PC-3 (cell line): ENCODE data around the gene LMX1A. TPM values are rescaled to one million over a fixed set of nuclear protein-coding genes. Genes with fewer than 3 reads are reported as not detected.

Experiments
- ATAC-seq: fragments of 200-7000 bp; cut with Tn5 transposase; 2 replicates; pipeline ENCODE4 v1.9.1; 2020; ENCODE audit warnings: mild to moderate bottlenecking, moderate library complexity
- BruUV-seq: library from RNA; stranded (reverse); fragments of 400-500 nt; replicated peaks from 2 replicates; lab custom pipeline; 2021; lab: Mats Ljungman, UMichigan
- CTCF ChIA-PET: fragments of 300-600 bp; sonication (Branson Sonifier 250); formaldehyde crosslinking; loops from one replicate; lab custom pipeline; 2022; ENCODE audit warnings: antibody characterized with exemption; lab: Charles Lee
- POLR2A ChIA-PET: fragments of 300-600 bp; sonication (Branson Sonifier 250); formaldehyde crosslinking; loops from one replicate; lab custom pipeline; 2022; ENCODE audit warnings: antibody characterized with exemption; ENCODE audit not compliant: unreplicated experiment; lab: Charles Lee
- DNase-seq: peaks from one replicate; pipeline ENCODE4 v3.0.0-alpha.2; 2015
- H2AFZ ChIP-seq: fragments of 300-600 bp; sonication (generic); 2 replicates; pipeline ENCODE4 v1.6.0; 2016; ENCODE audit warnings: antibody characterized with exemption, low read length
- H3F3A ChIP-seq: fragments of 300-600 bp; sonication (generic); one replicate; pipeline ENCODE4 v1.6.0; 2017; ENCODE audit warnings: antibody characterized with exemption, low read length, control low read depth, mild to moderate bottlenecking; ENCODE audit not compliant: unreplicated experiment
- H3K27ac ChIP-seq: fragments of 300-600 bp; sonication (generic); 2 replicates; pipeline ENCODE4 v1.5.1; 2016; ENCODE audit warnings: mild to moderate bottlenecking, low read length
- H3K27me3 ChIP-seq: fragments of 300-600 bp; sonication (generic); 2 replicates; pipeline ENCODE4 v1.6.1; 2016; ENCODE audit warnings: low read length, mixed read lengths
- H3K36me3 ChIP-seq: fragments of 300-600 bp; sonication (generic); 2 replicates; pipeline ENCODE4 v1.6.1; 2016; ENCODE audit warnings: low read depth, mixed run types, low read length, mixed read lengths
- H3K4me1 ChIP-seq: fragments of 300-600 bp; sonication (generic); 2 replicates; pipeline ENCODE4 v1.5.1; 2016; ENCODE audit warnings: low read length; ENCODE audit not compliant: insufficient read depth
- H3K4me2 ChIP-seq: fragments of 300-600 bp; sonication (generic); 2 replicates; pipeline ENCODE4 v1.6.0; 2016; ENCODE audit warnings: low read length
- H3K4me3 ChIP-seq: fragments of 300-600 bp; sonication (generic); 2 replicates; pipeline ENCODE4 v1.5.1; 2016; ENCODE audit warnings: mild to moderate bottlenecking, low read length, mixed read lengths
- H3K79me2 ChIP-seq: fragments of 300-600 bp; sonication (generic); 2 replicates; pipeline ENCODE4 v1.6.1; 2017; ENCODE audit warnings: low read length, mixed read lengths
- H3K9ac ChIP-seq: fragments of 300-600 bp; sonication (generic); 2 replicates; pipeline ENCODE4 v1.6.0; 2016; ENCODE audit warnings: mild to moderate bottlenecking, low read length
- H3K9me2 ChIP-seq: fragments of 300-600 bp; sonication (generic); replicated peaks from 2 replicates; pipeline ENCODE4 v1.6.1; 2016; ENCODE audit warnings: mixed run types, low read length, mixed read lengths
- H3K9me3 ChIP-seq: fragments of 300-600 bp; sonication (generic); 2 replicates; pipeline ENCODE4 v1.6.1; 2016; ENCODE audit warnings: low read length, mixed read lengths
- H4K20me1 ChIP-seq: fragments of 300-600 bp; sonication (generic); 2 replicates; pipeline ENCODE4 v1.6.1; 2016; ENCODE audit warnings: low read length, mixed read lengths
- EZH2 ChIP-seq: fragments of 300-600 bp; sonication (generic); IDR thresholded peaks from one replicate; pipeline ENCODE4 v1.6.1; 2017; ENCODE audit warnings: antibody characterized with exemption, mild to moderate bottlenecking, low read length; ENCODE audit not compliant: unreplicated experiment
- EZH2phosphoT487 ChIP-seq: fragments of 300-600 bp; sonication (generic); IDR thresholded peaks from 2 replicates; pipeline ENCODE4 v1.6.1; 2018; ENCODE audit warnings: mild to moderate bottlenecking, antibody characterized with exemption, low read length, borderline replicate concordance
- intact Hi-C: fragments of 100-400 bp; cut with micrococcal nuclease; formaldehyde crosslinking; loops from 2 replicates; pipeline ENCODE4 v1.9.0; 2023
- total RNA-seq: library from RNA; depleted of rRNA; stranded (reverse); fragments of >200 nt; gene quantifications from 2 replicates; pipeline ENCODE4 v1.2.3, GENCODE V29; 2014
- TF ChIP-seq, protein P1 (sequence below): fragments of 300-600 bp; sonication (generic); conservative IDR thresholded peaks from 2 replicates; pipeline ENCODE4 v1.5.1; 2017; ENCODE audit warnings: antibody characterized with exemption, low read depth, mild to moderate bottlenecking, low read length

Gene LMX1A
- total RNA-seq, 1 experiment from 2014 or later = not detected

DNA sequence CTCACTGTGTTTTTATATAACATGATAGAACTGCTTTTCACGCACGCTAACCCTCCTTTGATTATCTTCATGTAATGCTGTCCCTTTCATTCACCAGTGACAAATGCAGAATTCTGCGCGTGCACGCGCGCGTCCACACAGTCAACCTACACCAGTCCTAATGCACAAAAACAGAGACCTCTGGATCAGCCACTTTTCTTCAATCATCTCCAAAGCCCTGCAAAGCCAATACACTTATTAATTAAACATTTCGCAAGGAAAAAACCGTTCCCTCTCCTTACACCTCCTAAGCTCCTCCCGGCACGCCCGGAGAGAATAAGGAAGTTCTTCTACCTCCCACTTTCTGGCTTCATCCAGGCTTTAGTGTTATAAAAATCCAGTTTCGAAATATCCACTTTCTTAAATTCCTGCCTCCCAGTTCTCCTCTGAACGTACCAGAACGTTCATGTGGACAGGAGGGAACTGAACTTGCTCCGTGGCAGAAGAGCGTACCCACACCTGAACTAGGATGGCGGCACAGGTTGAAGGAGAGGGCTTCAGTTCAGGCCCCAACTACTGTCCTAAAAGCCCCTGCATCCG is 4.6 kb downstream of the LMX1A start:
- no TSS peak for BruUV-seq
- no peak for ATAC-seq
- no peaks in the 10 kb centered on the region for H3K36me3 ChIP-seq
- no peaks in the 10 kb centered on the region for H4K20me1 ChIP-seq
- H3K4me3 ChIP-seq = no peak overlapping the region
- H3K4me1 ChIP-seq = no peaks in the 10 kb centered on the region
- intact Hi-C loops = no loop called here
- peaks cover 92% of the 10 kb centered on the region for H3K27me3 ChIP-seq
- no peaks in the 10 kb centered on the region for H3K9me3 ChIP-seq
- H3K79me2 ChIP-seq = no peaks in the 10 kb centered on the region
- H3K27ac ChIP-seq = no peak overlapping the region
- no peaks in the 10 kb centered on the region for H3K9me2 ChIP-seq
- TF ChIP-seq EZH2 = no peak
- no peak overlapping the region for H3K4me2 ChIP-seq
- no peaks in the 10 kb centered on the region for H3F3A ChIP-seq
- H3K9ac ChIP-seq = no peak overlapping the region
- POLR2A ChIA-PET = no interaction called here
- DNase-seq = no peak
- CTCF ChIA-PET = no interaction called here
- no peak overlapping the region for H2AFZ ChIP-seq

DNA sequence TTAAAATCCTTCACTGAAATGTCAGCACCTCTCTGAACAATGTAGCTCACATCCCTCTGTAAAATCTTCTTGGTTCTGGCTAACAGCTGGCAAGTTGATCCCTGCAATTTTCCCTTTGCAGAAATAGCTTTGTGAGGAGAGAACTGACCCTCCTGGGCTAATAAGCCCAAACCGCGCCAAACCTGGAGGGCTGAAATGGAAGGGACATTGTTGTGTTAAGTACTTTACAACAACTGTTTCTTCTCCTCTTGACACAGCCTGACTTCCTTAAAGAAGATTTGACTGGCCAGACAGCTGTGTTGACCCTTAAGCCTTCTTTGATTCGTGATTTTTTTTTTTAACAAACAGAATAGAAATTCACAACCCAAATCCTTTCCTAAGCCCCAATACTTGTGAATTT is 5.7 kb downstream of the LMX1A start:
- H4K20me1 ChIP-seq = no peaks in the 10 kb centered on the region
- peaks cover 96% of the 10 kb centered on the region for H3K27me3 ChIP-seq
- H2AFZ ChIP-seq = no peak overlapping the region
- DNase-seq (no peak), ATAC-seq (no peak)
- no peaks in the 10 kb centered on the region for H3K9me3 ChIP-seq
- H3K4me2 ChIP-seq = no peak overlapping the region
- no peak overlapping the region for H3K9ac ChIP-seq
- no peak for TF ChIP-seq EZH2
- TF ChIP-seq, protein P1, sequence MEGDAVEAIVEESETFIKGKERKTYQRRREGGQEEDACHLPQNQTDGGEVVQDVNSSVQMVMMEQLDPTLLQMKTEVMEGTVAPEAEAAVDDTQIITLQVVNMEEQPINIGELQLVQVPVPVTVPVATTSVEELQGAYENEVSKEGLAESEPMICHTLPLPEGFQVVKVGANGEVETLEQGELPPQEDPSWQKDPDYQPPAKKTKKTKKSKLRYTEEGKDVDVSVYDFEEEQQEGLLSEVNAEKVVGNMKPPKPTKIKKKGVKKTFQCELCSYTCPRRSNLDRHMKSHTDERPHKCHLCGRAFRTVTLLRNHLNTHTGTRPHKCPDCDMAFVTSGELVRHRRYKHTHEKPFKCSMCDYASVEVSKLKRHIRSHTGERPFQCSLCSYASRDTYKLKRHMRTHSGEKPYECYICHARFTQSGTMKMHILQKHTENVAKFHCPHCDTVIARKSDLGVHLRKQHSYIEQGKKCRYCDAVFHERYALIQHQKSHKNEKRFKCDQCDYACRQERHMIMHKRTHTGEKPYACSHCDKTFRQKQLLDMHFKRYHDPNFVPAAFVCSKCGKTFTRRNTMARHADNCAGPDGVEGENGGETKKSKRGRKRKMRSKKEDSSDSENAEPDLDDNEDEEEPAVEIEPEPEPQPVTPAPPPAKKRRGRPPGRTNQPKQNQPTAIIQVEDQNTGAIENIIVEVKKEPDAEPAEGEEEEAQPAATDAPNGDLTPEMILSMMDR = no peak
- TF ChIP-seq EZH2phosphoT487 = no peak
- intact Hi-C loops = no loop called here
- H3K9me2 ChIP-seq = no peaks in the 10 kb centered on the region
- H3K4me3 ChIP-seq = no peak overlapping the region
- no TSS peak for BruUV-seq
- ChIA-PET CTCF (no interaction called here), POLR2A (no interaction called here)
- H3K27ac ChIP-seq = no peak overlapping the region
- H3F3A ChIP-seq = no peaks in the 10 kb centered on the region
- H3K4me1 ChIP-seq = no peaks in the 10 kb centered on the region
- no peaks in the 10 kb centered on the region for H3K36me3 ChIP-seq
- no peaks in the 10 kb centered on the region for H3K79me2 ChIP-seq

DNA sequence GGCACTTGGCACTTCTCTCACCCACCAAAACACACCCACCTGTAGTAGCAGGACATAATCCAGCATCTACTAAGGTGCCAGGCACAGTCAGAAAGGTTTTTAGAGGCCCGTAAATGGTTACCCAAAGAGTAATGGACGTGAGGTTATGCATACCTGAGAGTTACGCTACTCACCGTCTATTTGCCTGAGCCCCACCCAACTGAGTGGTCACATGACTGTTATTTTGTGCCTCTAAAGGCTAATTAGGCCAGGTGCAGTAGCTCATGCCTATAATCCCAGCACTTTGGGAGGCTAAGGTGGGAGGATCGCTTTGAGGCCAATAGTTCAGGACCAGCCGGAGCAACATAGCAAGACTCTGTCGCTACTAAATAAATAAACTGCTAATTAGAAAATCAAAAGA is 11.0 kb downstream of the LMX1A start:
- H3K9me2 ChIP-seq = no peaks in the 10 kb centered on the region
- no peak overlapping the region for H3K27ac ChIP-seq
- intact Hi-C loops = no loop called here
- TF ChIP-seq EZH2 = no peak
- peaks cover 92% of the 10 kb centered on the region for H3K27me3 ChIP-seq
- no peaks in the 10 kb centered on the region for H4K20me1 ChIP-seq
- no peaks in the 10 kb centered on the region for H3F3A ChIP-seq
- H3K36me3 ChIP-seq = no peaks in the 10 kb centered on the region
- no peaks in the 10 kb centered on the region for H3K9me3 ChIP-seq
- H3K79me2 ChIP-seq = no peaks in the 10 kb centered on the region
- POLR2A ChIA-PET = no interaction called here
- H3K4me3 ChIP-seq = no peak overlapping the region
- no TSS peak for BruUV-seq
- H3K4me1 ChIP-seq = no peaks in the 10 kb centered on the region
- no peak overlapping the region for H3K9ac ChIP-seq
- no peak overlapping the region for H2AFZ ChIP-seq
- DNase-seq (no peak), ATAC-seq (no peak)
- H3K4me2 ChIP-seq = no peak overlapping the region
- CTCF ChIA-PET = no interaction called here

DNA sequence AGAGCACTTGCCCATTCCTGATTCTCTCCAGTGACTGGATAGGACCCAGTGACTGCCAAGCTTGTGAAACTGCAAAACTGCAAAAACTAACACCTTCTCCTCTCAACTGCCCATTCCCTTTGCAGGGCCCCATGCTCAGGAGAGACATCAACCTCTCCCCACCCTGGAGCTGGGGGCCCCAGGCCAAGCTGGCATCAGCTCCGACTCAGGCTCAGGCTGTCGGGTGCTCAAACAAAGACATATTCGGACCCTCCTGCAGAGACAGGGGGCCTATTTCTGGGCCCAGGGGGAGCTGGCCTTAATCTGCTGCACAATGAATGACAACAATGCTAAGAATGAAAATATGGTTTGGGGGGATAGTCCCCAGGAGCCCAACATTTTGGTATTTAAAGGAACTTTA is 11.8 kb downstream of the LMX1A start:
- no peak overlapping the region for H2AFZ ChIP-seq
- H3K36me3 ChIP-seq = no peaks in the 10 kb centered on the region
- H3F3A ChIP-seq = no peaks in the 10 kb centered on the region
- no peak overlapping the region for H3K4me2 ChIP-seq
- intact Hi-C loops = no loop called here
- H3K9me3 ChIP-seq = no peaks in the 10 kb centered on the region
- ChIA-PET POLR2A (no interaction called here), CTCF (no interaction called here)
- no peaks in the 10 kb centered on the region for H3K4me1 ChIP-seq
- ATAC-seq (no peak), DNase-seq (no peak)
- no peaks in the 10 kb centered on the region for H4K20me1 ChIP-seq
- no TSS peak for BruUV-seq
- H3K27ac ChIP-seq = no peak overlapping the region
- no peaks in the 10 kb centered on the region for H3K9me2 ChIP-seq
- peaks cover 84% of the 10 kb centered on the region for H3K27me3 ChIP-seq
- TF ChIP-seq, protein P1 = no peak
- TF ChIP-seq EZH2 (no peak), EZH2phosphoT487 (no peak)
- no peaks in the 10 kb centered on the region for H3K79me2 ChIP-seq
- H3K9ac ChIP-seq = no peak overlapping the region
- no peak overlapping the region for H3K4me3 ChIP-seq
